Suprapubic skin (tissue), 4 donors: Measurements from ENCODE around the gene FOS. TPM values are rescaled to one million over a fixed set of nuclear protein-coding genes. Genes with fewer than 3 reads are reported as not detected.

ENCODE experiments used
- DNase-seq, 2 donors: peaks; one replicate each; pipeline ENCODE4 v3.0.0-alpha.2; 2019; ENCODE audit warnings: low spot score in 2 of 2
- H3K27ac ChIP-seq: fragments of 200-600 bp; sonication (generic); one replicate; pipeline ENCODE4 v1.5.1; 2019
- H3K27me3 ChIP-seq: fragments of 200-600 bp; sonication (generic); one replicate; pipeline ENCODE4 v1.5.1; 2019
- H3K36me3 ChIP-seq: fragments of 200-600 bp; sonication (generic); one replicate; pipeline ENCODE4 v1.5.1; 2019
- H3K4me1 ChIP-seq: fragments of 200-600 bp; sonication (generic); one replicate; pipeline ENCODE4 v1.5.1; 2019
- H3K4me3 ChIP-seq: fragments of 200-600 bp; sonication (generic); one replicate; pipeline ENCODE4 v1.5.1; 2019; ENCODE audit warnings: mild to moderate bottlenecking
- H3K9me3 ChIP-seq: fragments of 200-600 bp; sonication (generic); one replicate; pipeline ENCODE4 v1.5.1; 2019
- CTCF ChIP-seq, 2 donors: fragments of 200-600 bp in 1 of 2; fragments of 450-650 bp in 1 of 2; sonication (generic) in 1 of 2; IDR thresholded peaks; one replicate each; pipeline ENCODE4 v1.5.1; 2016 to 2019; ENCODE audit warnings: antibody characterized with exemption in 2 of 2, mild to moderate bottlenecking in 1 of 2, moderate library complexity in 1 of 2
- EP300 ChIP-seq: sonication (generic); formaldehyde crosslinking; IDR thresholded peaks from one replicate; pipeline ENCODE4 v1.6.1; 2017; ENCODE audit warnings: antibody characterized with exemption
- POLR2A ChIP-seq, 2 donors: fragments of 450-650 bp; IDR thresholded peaks; one replicate each; pipeline ENCODE4 v1.6.1; 2017; ENCODE audit warnings: antibody characterized with exemption in 2 of 2, mild to moderate bottlenecking in 2 of 2, moderate library complexity in 2 of 2
- POLR2AphosphoS5 ChIP-seq, 3 donors: sonication (generic); formaldehyde crosslinking; IDR thresholded peaks; one replicate each; pipeline ENCODE4 v1.6.1; 2017; ENCODE audit warnings: antibody characterized with exemption in 3 of 3
- WGBS: methylation state at CpG from one replicate; pipeline ENCODE4 v1.1.5; 2018; 5-methylcytosine and 5-hydroxymethylcytosine counted together
- total RNA-seq, 4 donors: library from RNA; depleted of rRNA; stranded (reverse); fragments of >200 nt; gene quantifications; one replicate each; pipeline ENCODE4 v1.1.0, GENCODE V29; 2016

FOS gene
- total RNA-seq, 4 donors from 2014 or later: 2,120 to 3,987 (median 3,212) TPM

GRCh38 chr14:75259510-75259855, 19.1 kb upstream of the FOS start:
- no peaks in the 10 kb centered on the region for H3K36me3 ChIP-seq
- peaks cover 57% of the 10 kb centered on the region for H3K4me1 ChIP-seq
- H3K4me3 ChIP-seq: peak overlapping the region; percentile 43
- DNase-seq: no peak
- TF ChIP-seq EP300 (no peak), CTCF (IDR thresholded peaks at IDR 0.05) (no peak), POLR2AphosphoS5 (IDR thresholded peaks at IDR 0.05) (peak in 1 of 3 donors; percentile 9), POLR2A (IDR thresholded peaks at IDR 0.05) (peak in 1 of 2 donors; percentile 8)
- H3K9me3 ChIP-seq: no peaks in the 10 kb centered on the region
- WGBS: 3% methylated on average over 7 of the region's 7 CpGs
- peak overlapping the region; percentile 95 for H3K27ac ChIP-seq
- no peaks in the 10 kb centered on the region for H3K27me3 ChIP-seq

GRCh38 chr14:75260025-75260763, 18.4 kb upstream of the FOS start:
- Histone ChIP-seq H3K36me3 (no peaks in the 10 kb centered on the region), H3K27ac (peak overlapping the region; percentile 95), H3K27me3 (no peaks in the 10 kb centered on the region), H3K4me3 (no peak overlapping the region), H3K9me3 (no peaks in the 10 kb centered on the region), H3K4me1 (peaks cover 49% of the 10 kb centered on the region)
- TF ChIP-seq POLR2AphosphoS5 (IDR thresholded peaks at IDR 0.05) (no peak), POLR2A (IDR thresholded peaks at IDR 0.05) (no peak), EP300 (no peak), CTCF (IDR thresholded peaks at IDR 0.05) (no peak)
- DNase-seq: no peak
- WGBS: 40% methylated on average over 8 of the region's 8 CpGs

DNA sequence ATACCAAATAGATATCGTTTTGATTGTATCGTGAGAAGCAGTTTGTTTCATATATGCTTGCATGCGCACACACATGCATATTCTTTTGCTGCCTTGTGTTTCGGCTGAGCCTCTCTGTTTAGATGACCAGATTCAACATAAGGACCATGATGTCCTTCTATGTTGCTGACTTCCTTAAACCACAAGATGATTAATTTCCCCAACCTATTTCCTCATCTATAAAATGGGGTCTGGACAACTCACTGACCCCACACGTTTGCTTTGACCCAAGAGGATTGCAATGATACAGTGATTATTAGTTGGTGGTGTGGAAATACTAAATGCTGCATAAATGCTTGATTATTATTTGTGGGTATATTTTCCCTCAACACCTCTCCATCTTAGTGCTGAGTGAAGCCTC, 16.8 kb upstream of the FOS start:
- no peaks in the 10 kb centered on the region for H3K9me3 ChIP-seq
- peaks cover 46% of the 10 kb centered on the region for H3K4me1 ChIP-seq
- TF ChIP-seq POLR2AphosphoS5 (IDR thresholded peaks at IDR 0.05) (no peak), POLR2A (IDR thresholded peaks at IDR 0.05) (no peak), EP300 (no peak), CTCF (IDR thresholded peaks at IDR 0.05) (no peak)
- no peak overlapping the region for H3K4me3 ChIP-seq
- H3K36me3 ChIP-seq: no peaks in the 10 kb centered on the region
- no peak overlapping the region for H3K27ac ChIP-seq
- DNase-seq: no peak
- H3K27me3 ChIP-seq: no peaks in the 10 kb centered on the region
- WGBS: 98% methylated on average over 5 of the region's 5 CpGs

- Histone ChIP-seq H3K4me1 (peaks cover 44% of the 10 kb centered on the region), H3K27ac (no peak overlapping the region), H3K4me3 (no peak overlapping the region), H3K9me3 (no peaks in the 10 kb centered on the region), H3K36me3 (no peaks in the 10 kb centered on the region), H3K27me3 (no peaks in the 10 kb centered on the region)
- TF ChIP-seq POLR2A (IDR thresholded peaks at IDR 0.05) (no peak), POLR2AphosphoS5 (IDR thresholded peaks at IDR 0.05) (no peak), EP300 (no peak), CTCF (IDR thresholded peaks at IDR 0.05) (no peak)
- 88% methylated on average over 2 of the region's 2 CpGs for WGBS
- no peak for DNase-seq
Observed at GRCh38 chr14:75262641-75263040, 16.0 kb upstream of the FOS start.

- 73% methylated on average over 3 of the region's 3 CpGs for WGBS
- Histone ChIP-seq H3K4me1 (peaks cover 44% of the 10 kb centered on the region), H3K27ac (peak overlapping the region; percentile 62), H3K36me3 (no peaks in the 10 kb centered on the region), H3K9me3 (no peaks in the 10 kb centered on the region), H3K4me3 (no peak overlapping the region), H3K27me3 (no peaks in the 10 kb centered on the region)
- TF ChIP-seq CTCF (IDR thresholded peaks at IDR 0.05): no peak
- TF ChIP-seq POLR2AphosphoS5 (IDR thresholded peaks at IDR 0.05): peak in 2 of 3 donors; percentile 62 to 87
- DNase-seq: peak in 1 of 2 donors; percentile 73
Observed at GRCh38 chr14:75264036-75264435, 14.6 kb upstream of the FOS start.
